Neuronal stem cell (in vitro differentiated cells): ENCODE data around the gene SHROOM3.
A peak's percentile ranks its signal among the peaks of the same experiment; 100 is the strongest.

Experiments
- DNase-seq: peaks from one replicate; pipeline ENCODE4 v3.0.0-alpha.2; 2013; ENCODE audit warnings: low spot score
- H2AFZ ChIP-seq: one replicate; pipeline ENCODE4 v1.6.1; 2013; ENCODE audit warnings: mild to moderate bottlenecking, low read length, inconsistent platforms
- H2AK5ac ChIP-seq: 2 replicates; pipeline ENCODE4 v1.6.1; 2013; ENCODE audit warnings: low read depth, mild to moderate bottlenecking, inconsistent platforms, low read length, moderate library complexity, mixed read lengths
- H2BK120ac ChIP-seq: 2 replicates; pipeline ENCODE4 v1.6.1; 2013; ENCODE audit warnings: low read depth, mild to moderate bottlenecking, inconsistent platforms, low read length, moderate library complexity, mixed read lengths
- H2BK12ac ChIP-seq: one replicate; pipeline ENCODE4 v1.6.1; 2013; ENCODE audit warnings: low read length, inconsistent platforms
- H2BK15ac ChIP-seq: 2 replicates; pipeline ENCODE4 v1.6.1; 2013; ENCODE audit warnings: mild to moderate bottlenecking, low read length, inconsistent platforms, mixed read lengths
- H2BK5ac ChIP-seq: one replicate; pipeline ENCODE4 v1.6.1; 2013; ENCODE audit warnings: inconsistent platforms, mild to moderate bottlenecking, low read length, moderate library complexity
- H3K14ac ChIP-seq: one replicate; pipeline ENCODE4 v1.6.1; 2013; ENCODE audit warnings: low read length, inconsistent platforms
- H3K18ac ChIP-seq: 2 replicates; pipeline ENCODE4 v1.6.1; 2013; ENCODE audit warnings: low read length, inconsistent platforms
- H3K23ac ChIP-seq: 2 replicates; pipeline ENCODE4 v1.6.1; 2013; ENCODE audit warnings: low read depth, mild to moderate bottlenecking, mixed read lengths, low read length, inconsistent platforms; ENCODE audit not compliant: poor library complexity
- H3K27ac ChIP-seq: replicated peaks from 3 replicates; pipeline ENCODE4 v1.5.1; 2013; ENCODE audit warnings: low read length, inconsistent platforms
- H3K27me3 ChIP-seq, 3 experiments: 2 replicates each; pipeline ENCODE4 v1.6.1; 2013; ENCODE audit warnings: low read length in 3 of 3, mild to moderate bottlenecking in 2 of 3, inconsistent platforms in 1 of 3, low read depth in 1 of 3, mixed read lengths in 1 of 3, moderate library complexity in 1 of 3; ENCODE audit not compliant: control insufficient read depth in 3 of 3, insufficient read depth in 3 of 3
- H3K36me3 ChIP-seq, 2 donors: replicated peaks in 1 of 2; 2 replicates each; pipeline ENCODE4 v1.6.1; 2013; ENCODE audit warnings: low read length in 2 of 2; ENCODE audit not compliant: control insufficient read depth in 2 of 2, insufficient read depth in 2 of 2
- H3K4ac ChIP-seq: 2 replicates; pipeline ENCODE4 v1.6.1; 2013; ENCODE audit warnings: inconsistent platforms, mild to moderate bottlenecking, low read length, moderate library complexity
- H3K4me1 ChIP-seq, 2 donors: 1 replicate in 1 of 2; 2 replicates in 1 of 2; pipeline ENCODE4 v1.6.1; 2013; ENCODE audit warnings: low read length in 2 of 2, low read depth in 1 of 2; ENCODE audit not compliant: control insufficient read depth in 2 of 2, insufficient read depth in 1 of 2
- H3K4me2 ChIP-seq: one replicate; pipeline ENCODE4 v1.6.1; 2013; ENCODE audit warnings: mild to moderate bottlenecking, low read length, inconsistent platforms; ENCODE audit not compliant: insufficient read depth, poor library complexity, severe bottlenecking
- H3K4me3 ChIP-seq, 2 donors: 2 replicates each; pipeline ENCODE4 v1.5.1; 2013; ENCODE audit warnings: low read length in 2 of 2, mild to moderate bottlenecking in 2 of 2, inconsistent platforms in 1 of 2, moderate library complexity in 1 of 2
- H3K79me1 ChIP-seq: one replicate; pipeline ENCODE4 v1.6.1; 2013; ENCODE audit warnings: low read depth, mild to moderate bottlenecking, inconsistent platforms, low read length, moderate library complexity
- H3K9ac ChIP-seq: one replicate; pipeline ENCODE4 v1.6.1; 2013; ENCODE audit warnings: mild to moderate bottlenecking, low read depth, low read length, inconsistent platforms; ENCODE audit not compliant: poor library complexity
- H3K9me3 ChIP-seq, 2 donors: replicated peaks in 1 of 2; 2 replicates each; pipeline versions ENCODE3 to v1.6.1; 2013; ENCODE audit warnings: low read length in 2 of 2, mild to moderate bottlenecking in 2 of 2, inconsistent platforms in 1 of 2, low read depth in 1 of 2, mixed read lengths in 1 of 2, moderate library complexity in 1 of 2; ENCODE audit not compliant: control insufficient read depth in 2 of 2, insufficient read depth in 1 of 2
- H4K8ac ChIP-seq: one replicate; pipeline ENCODE4 v1.6.1; 2013; ENCODE audit warnings: low read depth, mild to moderate bottlenecking, inconsistent platforms, low read length, moderate library complexity
- H4K91ac ChIP-seq: one replicate; pipeline ENCODE4 v1.6.1; 2013; ENCODE audit warnings: low read length, low read depth, mild to moderate bottlenecking, inconsistent platforms; ENCODE audit not compliant: poor library complexity
- WGBS, 2 donors: extraction: QIAGEN DNeasy Blood & Tissue Kit; methylation state at CpG; one replicate each; pipeline ENCODE4 v1.1.7; 2013; ENCODE audit warnings: missing lambda C conversion rate in 2 of 2, mixed read lengths in 1 of 2; ENCODE audit not compliant: insufficient read length in 2 of 2, insufficient replicate concordance in 1 of 2; ENCODE audit errors: extremely low coverage in 2 of 2; 5-methylcytosine and 5-hydroxymethylcytosine counted together

SHROOM3 gene

GRCh38 chr4:76787898-76788297 lies 352.9 kb downstream of the SHROOM3 start:
- no peak overlapping the region for H3K18ac ChIP-seq
- no peak overlapping the region for H2BK120ac ChIP-seq
- H3K4me3 ChIP-seq, result peak overlapping the region in 1 of 2 donors; percentile 58
- H3K9me3 ChIP-seq, result peaks cover 7 to 13% of the 10 kb centered on the region in 2 donors
- no peak overlapping the region for H3K4ac ChIP-seq
- H4K8ac ChIP-seq, result no peak overlapping the region
- H2BK12ac ChIP-seq, result no peak overlapping the region
- H3K27me3 ChIP-seq, result no peaks in the 10 kb centered on the region
- H2BK15ac ChIP-seq, result no peak overlapping the region
- no peak for DNase-seq
- WGBS, 2 donors, result no CpG with 5 or more reads among the region's 1 CpG
- H3K4me1 ChIP-seq, result no peaks in the 10 kb centered on the region
- H2BK5ac ChIP-seq, result no peak overlapping the region
- no peak overlapping the region for H3K9ac ChIP-seq
- no peak overlapping the region for H2AFZ ChIP-seq
- peaks cover 9 to 49% of the 10 kb centered on the region in 2 donors for H3K36me3 ChIP-seq
- no peak overlapping the region for H3K27ac ChIP-seq
- no peak overlapping the region for H2AK5ac ChIP-seq
- H4K91ac ChIP-seq, result no peak overlapping the region
- no peaks in the 10 kb centered on the region for H3K79me1 ChIP-seq
- no peak overlapping the region for H3K14ac ChIP-seq
- no peak overlapping the region for H3K4me2 ChIP-seq
- no peak overlapping the region for H3K23ac ChIP-seq

- no peak overlapping the region for H3K4me3 ChIP-seq
- no peaks in the 10 kb centered on the region for H3K4me1 ChIP-seq
- H3K79me1 ChIP-seq, result no peaks in the 10 kb centered on the region
- WGBS, 2 donors, result no CpG with 5 or more reads among the region's 1 CpG
- H3K27me3 ChIP-seq, result no peaks in the 10 kb centered on the region
- H2BK120ac ChIP-seq, result no peak overlapping the region
- H3K36me3 ChIP-seq, result peaks cover 9 to 25% of the 10 kb centered on the region in 2 donors
- H3K4me2 ChIP-seq, result no peak overlapping the region
- no peak overlapping the region for H3K9ac ChIP-seq
- H2AFZ ChIP-seq, result no peak overlapping the region
- no peak overlapping the region for H2BK5ac ChIP-seq
- H3K4ac ChIP-seq, result no peak overlapping the region
- no peak overlapping the region for H2BK15ac ChIP-seq
- no peak overlapping the region for H3K14ac ChIP-seq
- no peak overlapping the region for H3K27ac ChIP-seq
- no peak overlapping the region for H3K23ac ChIP-seq
- H2BK12ac ChIP-seq, result no peak overlapping the region
- peaks cover 5 to 13% of the 10 kb centered on the region in 2 donors for H3K9me3 ChIP-seq
- no peak for DNase-seq
- no peak overlapping the region for H4K91ac ChIP-seq
- H4K8ac ChIP-seq, result no peak overlapping the region
- no peak overlapping the region for H2AK5ac ChIP-seq
- H3K18ac ChIP-seq, result no peak overlapping the region
Observed at GRCh38 chr4:76790377-76790776, 355.3 kb downstream of the SHROOM3 start.

- Histone ChIP-seq H2AFZ (no peak overlapping the region), H3K27ac (no peak overlapping the region), H3K18ac (no peak overlapping the region), H3K4me1 (no peaks in the 10 kb centered on the region), H3K36me3 (peaks cover 9 to 14% of the 10 kb centered on the region in 2 donors), H2BK120ac (no peak overlapping the region), H3K4ac (no peak overlapping the region), H3K4me2 (no peak overlapping the region), H3K79me1 (no peaks in the 10 kb centered on the region), H4K91ac (no peak overlapping the region), H3K14ac (no peak overlapping the region), H3K9me3 (peaks cover 5 to 13% of the 10 kb centered on the region in 2 donors), H3K4me3 (no peak overlapping the region), H2BK12ac (no peak overlapping the region), H2AK5ac (no peak overlapping the region), H4K8ac (no peak overlapping the region), H3K27me3 (no peaks in the 10 kb centered on the region), H2BK15ac (no peak overlapping the region), H3K9ac (no peak overlapping the region), H2BK5ac (no peak overlapping the region), H3K23ac (no peak overlapping the region)
- no peak for DNase-seq
Observed at GRCh38 chr4:76791479-76791878, 356.4 kb downstream of the SHROOM3 start.

DNA sequence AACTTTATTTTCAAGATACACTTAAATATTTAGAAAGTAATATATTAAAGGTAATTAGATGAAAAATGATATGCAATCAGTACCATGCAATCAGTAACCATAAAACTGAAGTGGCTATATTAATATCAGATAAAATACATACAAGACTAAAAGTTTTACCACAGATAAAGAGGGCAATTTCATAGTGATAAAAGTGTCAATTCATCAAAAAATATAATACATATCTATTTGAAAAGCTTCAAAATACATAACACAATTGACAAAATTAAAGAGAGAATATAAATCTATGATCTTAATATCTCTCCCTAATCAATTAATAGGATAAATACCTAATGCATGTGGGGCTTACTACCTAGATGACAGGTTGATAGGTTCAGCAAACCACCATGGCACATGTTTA lies 357.4 kb downstream of the SHROOM3 start:
- Histone ChIP-seq H2BK5ac (no peak overlapping the region), H2AFZ (no peak overlapping the region), H3K14ac (no peak overlapping the region), H3K36me3 (peaks cover 2 to 5% of the 10 kb centered on the region in 2 donors), H3K4ac (no peak overlapping the region), H3K79me1 (no peaks in the 10 kb centered on the region), H3K4me2 (no peak overlapping the region), H2BK15ac (no peak overlapping the region), H3K23ac (no peak overlapping the region), H4K8ac (no peak overlapping the region), H2BK120ac (no peak overlapping the region), H3K27me3 (no peaks in the 10 kb centered on the region), H3K18ac (no peak overlapping the region), H4K91ac (no peak overlapping the region), H3K4me1 (no peaks in the 10 kb centered on the region), H2BK12ac (no peak overlapping the region), H2AK5ac (no peak overlapping the region), H3K9me3 (peaks cover 5 to 7% of the 10 kb centered on the region in 2 donors), H3K27ac (no peak overlapping the region), H3K9ac (no peak overlapping the region), H3K4me3 (no peak overlapping the region)
- DNase-seq, result no peak
